GM23338 (cell line): ENCODE results near the gene CCDC91. TPM values are rescaled to one million over a fixed set of nuclear protein-coding genes. Genes with fewer than 3 reads are reported as not detected.

Experiments
- ATAC-seq: fragments of 200-7000 bp; cut with Tn5 transposase; 3 replicates; pipeline ENCODE4 v1.9.1; 2020
- DNase-seq: peaks from one replicate; pipeline ENCODE4 v3.0.0-alpha.2; 2015; ENCODE audit warnings: low spot score
- H2AFZ ChIP-seq: fragments of 200-600 bp; sonication (generic); 2 replicates; pipeline ENCODE4 v1.8.0; 2016; ENCODE audit warnings: antibody characterized with exemption, mild to moderate bottlenecking, moderate library complexity
- H3F3A ChIP-seq: fragments of 200-600 bp; sonication (generic); replicated peaks from 2 replicates; pipeline ENCODE4 v1.8.0; 2017; ENCODE audit warnings: antibody characterized with exemption, mixed run types, low read depth
- H3K27ac ChIP-seq: fragments of 200-600 bp; sonication (generic); 2 replicates; pipeline ENCODE4 v1.6.1; 2016; ENCODE audit warnings: low read depth
- H3K27me3 ChIP-seq: fragments of 200-600 bp; sonication (generic); 2 replicates; pipeline ENCODE4 v1.8.0; 2016; ENCODE audit warnings: mild to moderate bottlenecking, mixed run types, moderate library complexity; ENCODE audit not compliant: insufficient read depth
- H3K36me3 ChIP-seq: fragments of 200-600 bp; sonication (generic); 2 replicates; pipeline ENCODE4 v1.8.0; 2016; ENCODE audit warnings: mild to moderate bottlenecking; ENCODE audit not compliant: insufficient read depth
- H3K4me1 ChIP-seq: fragments of 200-600 bp; sonication (generic); 2 replicates; pipeline ENCODE4 v1.8.0; 2016; ENCODE audit warnings: mild to moderate bottlenecking, moderate library complexity; ENCODE audit not compliant: insufficient read depth
- H3K4me2 ChIP-seq: fragments of 200-600 bp; sonication (generic); 2 replicates; pipeline ENCODE4 v1.7.1; 2017; ENCODE audit warnings: mixed run types
- H3K4me3 ChIP-seq: fragments of 200-600 bp; sonication (generic); 2 replicates; pipeline ENCODE4 v1.6.1; 2016; ENCODE audit warnings: mixed run types
- H3K79me2 ChIP-seq: fragments of 200-600 bp; sonication (generic); replicated peaks from 2 replicates; pipeline ENCODE4 v1.8.0; 2017; ENCODE audit warnings: mild to moderate bottlenecking; ENCODE audit not compliant: insufficient read depth
- H3K9me2 ChIP-seq: fragments of 200-600 bp; sonication (generic); 2 replicates; pipeline ENCODE4 v1.8.0; 2017; ENCODE audit not compliant: insufficient read depth
- H4K20me1 ChIP-seq: fragments of 200-600 bp; sonication (generic); replicated peaks from 2 replicates; pipeline ENCODE4 v1.8.0; 2017; ENCODE audit warnings: mild to moderate bottlenecking; ENCODE audit not compliant: insufficient read depth
- H3K27ac Mint-ChIP-seq: 2 replicates; pipeline ENCODE4 v1.8.0; 2020; ENCODE audit warnings: inconsistent platforms, mild to moderate bottlenecking, moderate library complexity, mixed read lengths
- H3K27me3 Mint-ChIP-seq: 3 replicates; pipeline ENCODE4 v1.8.0; 2022; ENCODE audit warnings: low read depth, mild to moderate bottlenecking, moderate library complexity, mixed read lengths, inconsistent platforms; ENCODE audit not compliant: insufficient read depth, poor library complexity
- H3K36me3 Mint-ChIP-seq: 3 replicates; pipeline ENCODE4 v1.8.0; 2021; ENCODE audit warnings: low read depth, mild to moderate bottlenecking, inconsistent platforms, moderate library complexity, mixed read lengths
- H3K4me1 Mint-ChIP-seq: 3 replicates; pipeline ENCODE4 v1.8.0; 2020; ENCODE audit warnings: mild to moderate bottlenecking, inconsistent platforms, mixed read lengths
- H3K4me3 Mint-ChIP-seq: 3 replicates; pipeline ENCODE4 v1.8.0; 2021; ENCODE audit warnings: moderate library complexity, mild to moderate bottlenecking, inconsistent platforms, mixed read lengths
- H3K9me3 Mint-ChIP-seq: 3 replicates; pipeline ENCODE4 v1.8.0; 2020; ENCODE audit warnings: moderate library complexity, mild to moderate bottlenecking, inconsistent platforms, mixed read lengths
- CREB1 ChIP-seq: fragments of 250-450 bp; sonication (Bioruptor Pico); IDR thresholded peaks from 2 replicates; pipeline ENCODE4 v1.5.0; 2020; ENCODE audit warnings: low read depth, mild to moderate bottlenecking, moderate library complexity
- CTCF ChIP-seq, 2 experiments: fragments of 200-600 bp in 1 of 2; sonication (generic) in 1 of 2; conservative IDR thresholded peaks; 2 replicates each; pipeline versions ENCODE4 v1.5.1 to v1.6.1; 2016 to 2017; ENCODE audit warnings: antibody characterized with exemption in 2 of 2, low read depth in 2 of 2, mild to moderate bottlenecking in 2 of 2, moderate library complexity in 1 of 2
- ETS1 ChIP-seq: IDR thresholded peaks from 2 replicates; pipeline ENCODE4 v1.6.1; 2016; ENCODE audit warnings: antibody characterized with exemption
- EZH2 ChIP-seq: fragments of 200-600 bp; sonication (generic); IDR thresholded peaks from one replicate; pipeline ENCODE4 v1.8.0; 2017; ENCODE audit warnings: antibody characterized with exemption, mild to moderate bottlenecking, low read depth; ENCODE audit not compliant: unreplicated experiment
- EZH2phosphoT487 ChIP-seq: fragments of 200-600 bp; sonication (generic); IDR thresholded peaks from one replicate; pipeline ENCODE4 v1.8.1; 2018; ENCODE audit warnings: antibody characterized with exemption; ENCODE audit not compliant: unreplicated experiment
- JUNB ChIP-seq: IDR thresholded peaks from one replicate; pipeline ENCODE4 v1.6.1; 2016; ENCODE audit warnings: antibody characterized with exemption; ENCODE audit not compliant: unreplicated experiment
- NANOG ChIP-seq: IDR thresholded peaks from 2 replicates; pipeline ENCODE4 v1.6.1; 2016; ENCODE audit warnings: antibody characterized with exemption, borderline replicate concordance
- POLR2AphosphoS5 ChIP-seq: IDR thresholded peaks from 2 replicates; pipeline ENCODE4 v1.6.1; 2016; ENCODE audit warnings: antibody characterized with exemption, low read depth
- STAT1 ChIP-seq: IDR thresholded peaks from one replicate; pipeline ENCODE4 v1.6.1; 2016; ENCODE audit warnings: antibody characterized with exemption; ENCODE audit not compliant: unreplicated experiment
- ZNF114 ChIP-seq: fragments of 250-450 bp; sonication (Bioruptor Pico); IDR thresholded peaks from 2 replicates; pipeline ENCODE4 v1.5.0; 2020; ENCODE audit warnings: mild to moderate bottlenecking, moderate library complexity
- ZNF331 ChIP-seq: fragments of 250-450 bp; sonication (Bioruptor Pico); IDR thresholded peaks from 2 replicates; pipeline ENCODE4 v1.5.0; 2020; ENCODE audit warnings: low read depth, mild to moderate bottlenecking, moderate library complexity
- polyA plus RNA-seq: library from polyadenylated mRNA; unstranded; fragments of >200 nt; fragmentation: Nextera tagmentation; extraction: Ambion mirVana; gene quantifications from 2 replicates; pipeline ENCODE4 v1.2.1, GENCODE V29; 2016
- total RNA-seq: library from RNA; depleted of rRNA; stranded (reverse); fragments of >200 nt; shearing (Covaris generic); gene quantifications from 2 replicates; pipeline ENCODE4 v1.2.3, GENCODE V29; 2014
- TF ChIP-seq, protein P1 (sequence below): fragments of 250-450 bp; sonication (Bioruptor Pico); IDR thresholded peaks from 2 replicates; pipeline ENCODE4 v1.5.0; 2020; ENCODE audit warnings: mild to moderate bottlenecking, moderate library complexity
- TF ChIP-seq, protein P2 (sequence below): IDR thresholded peaks from one replicate; pipeline ENCODE4 v1.6.1; 2018; ENCODE audit warnings: antibody characterized with exemption; ENCODE audit not compliant: unreplicated experiment

CCDC91 gene
- total and polyA plus RNA-seq, 2 experiments from 2014 or later, result 24.7 to 48.7 TPM

- ATAC-seq, result no peak
- H3K9me3 Mint-ChIP-seq, result peaks cover 12% of the 10 kb centered on the region; the same call in 2 of the 3 replicates
- H3K27me3 ChIP-seq, result no peaks in the 10 kb centered on the region
Measured at GRCh38 chr12:28512876-28513275, 322.6 kb downstream of the CCDC91 start.

More at GRCh38 chr12:28512876-28513275, 322.6 kb downstream of the CCDC91 start:
- Histone ChIP-seq H3K79me2 (no peaks in the 10 kb centered on the region), H3K4me3 (no peak overlapping the region), H4K20me1 (no peaks in the 10 kb centered on the region), H2AFZ (no peak overlapping the region), H3K36me3 (no peaks in the 10 kb centered on the region), H3K4me2 (no peak overlapping the region), H3K9me2 (no peaks in the 10 kb centered on the region), H3K4me1 (peaks cover 7% of the 10 kb centered on the region), H3F3A (no peaks in the 10 kb centered on the region), H3K27ac (no peak overlapping the region)
- H3K4me1 Mint-ChIP-seq, result peaks cover 2% of the 10 kb centered on the region; the same call in 2 of the 3 replicates
- H3K36me3 Mint-ChIP-seq, result peaks cover 8% of the 10 kb centered on the region; the same call in 2 of the 3 replicates
- TF ChIP-seq ZNF331, result no peak
- TF ChIP-seq, protein P1, sequence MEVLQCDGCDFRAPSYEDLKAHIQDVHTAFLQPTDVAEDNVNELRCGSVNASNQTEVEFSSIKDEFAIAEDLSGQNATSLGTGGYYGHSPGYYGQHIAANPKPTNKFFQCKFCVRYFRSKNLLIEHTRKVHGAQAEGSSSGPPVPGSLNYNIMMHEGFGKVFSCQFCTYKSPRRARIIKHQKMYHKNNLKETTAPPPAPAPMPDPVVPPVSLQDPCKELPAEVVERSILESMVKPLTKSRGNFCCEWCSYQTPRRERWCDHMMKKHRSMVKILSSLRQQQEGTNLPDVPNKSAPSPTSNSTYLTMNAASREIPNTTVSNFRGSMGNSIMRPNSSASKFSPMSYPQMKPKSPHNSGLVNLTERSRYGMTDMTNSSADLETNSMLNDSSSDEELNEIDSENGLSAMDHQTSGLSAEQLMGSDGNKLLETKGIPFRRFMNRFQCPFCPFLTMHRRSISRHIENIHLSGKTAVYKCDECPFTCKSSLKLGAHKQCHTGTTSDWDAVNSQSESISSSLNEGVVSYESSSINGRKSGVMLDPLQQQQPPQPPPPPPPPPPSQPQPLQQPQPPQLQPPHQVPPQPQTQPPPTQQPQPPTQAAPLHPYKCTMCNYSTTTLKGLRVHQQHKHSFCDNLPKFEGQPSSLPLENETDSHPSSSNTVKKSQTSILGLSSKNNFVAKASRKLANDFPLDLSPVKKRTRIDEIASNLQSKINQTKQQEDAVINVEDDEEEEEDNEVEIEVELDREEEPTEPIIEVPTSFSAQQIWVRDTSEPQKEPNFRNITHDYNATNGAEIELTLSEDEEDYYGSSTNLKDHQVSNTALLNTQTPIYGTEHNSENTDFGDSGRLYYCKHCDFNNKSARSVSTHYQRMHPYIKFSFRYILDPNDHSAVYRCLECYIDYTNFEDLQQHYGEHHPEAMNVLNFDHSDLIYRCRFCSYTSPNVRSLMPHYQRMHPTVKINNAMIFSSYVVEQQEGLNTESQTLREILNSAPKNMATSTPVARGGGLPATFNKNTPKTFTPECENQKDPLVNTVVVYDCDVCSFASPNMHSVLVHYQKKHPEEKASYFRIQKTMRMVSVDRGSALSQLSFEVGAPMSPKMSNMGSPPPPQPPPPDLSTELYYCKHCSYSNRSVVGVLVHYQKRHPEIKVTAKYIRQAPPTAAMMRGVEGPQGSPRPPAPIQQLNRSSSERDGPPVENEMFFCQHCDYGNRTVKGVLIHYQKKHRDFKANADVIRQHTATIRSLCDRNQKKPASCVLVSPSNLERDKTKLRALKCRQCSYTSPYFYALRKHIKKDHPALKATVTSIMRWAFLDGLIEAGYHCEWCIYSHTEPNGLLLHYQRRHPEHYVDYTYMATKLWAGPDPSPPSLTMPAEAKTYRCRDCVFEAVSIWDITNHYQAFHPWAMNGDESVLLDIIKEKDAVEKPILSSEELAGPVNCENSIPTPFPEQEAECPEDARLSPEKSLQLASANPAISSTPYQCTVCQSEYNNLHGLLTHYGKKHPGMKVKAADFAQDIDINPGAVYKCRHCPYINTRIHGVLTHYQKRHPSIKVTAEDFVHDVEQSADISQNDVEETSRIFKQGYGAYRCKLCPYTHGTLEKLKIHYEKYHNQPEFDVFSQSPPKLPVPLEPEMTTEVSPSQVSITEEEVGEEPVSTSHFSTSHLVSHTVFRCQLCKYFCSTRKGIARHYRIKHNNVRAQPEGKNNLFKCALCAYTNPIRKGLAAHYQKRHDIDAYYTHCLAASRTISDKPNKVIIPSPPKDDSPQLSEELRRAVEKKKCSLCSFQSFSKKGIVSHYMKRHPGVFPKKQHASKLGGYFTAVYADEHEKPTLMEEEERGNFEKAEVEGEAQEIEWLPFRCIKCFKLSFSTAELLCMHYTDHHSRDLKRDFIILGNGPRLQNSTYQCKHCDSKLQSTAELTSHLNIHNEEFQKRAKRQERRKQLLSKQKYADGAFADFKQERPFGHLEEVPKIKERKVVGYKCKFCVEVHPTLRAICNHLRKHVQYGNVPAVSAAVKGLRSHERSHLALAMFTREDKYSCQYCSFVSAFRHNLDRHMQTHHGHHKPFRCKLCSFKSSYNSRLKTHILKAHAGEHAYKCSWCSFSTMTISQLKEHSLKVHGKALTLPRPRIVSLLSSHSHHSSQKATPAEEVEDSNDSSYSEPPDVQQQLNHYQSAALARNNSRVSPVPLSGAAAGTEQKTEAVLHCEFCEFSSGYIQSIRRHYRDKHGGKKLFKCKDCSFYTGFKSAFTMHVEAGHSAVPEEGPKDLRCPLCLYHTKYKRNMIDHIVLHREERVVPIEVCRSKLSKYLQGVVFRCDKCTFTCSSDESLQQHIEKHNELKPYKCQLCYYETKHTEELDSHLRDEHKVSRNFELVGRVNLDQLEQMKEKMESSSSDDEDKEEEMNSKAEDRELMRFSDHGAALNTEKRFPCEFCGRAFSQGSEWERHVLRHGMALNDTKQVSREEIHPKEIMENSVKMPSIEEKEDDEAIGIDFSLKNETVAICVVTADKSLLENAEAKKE (CRISPR knock-in tag), result no peak
- no peak for TF ChIP-seq ETS1
- no peak for TF ChIP-seq EZH2phosphoT487
- TF ChIP-seq, protein P2, sequence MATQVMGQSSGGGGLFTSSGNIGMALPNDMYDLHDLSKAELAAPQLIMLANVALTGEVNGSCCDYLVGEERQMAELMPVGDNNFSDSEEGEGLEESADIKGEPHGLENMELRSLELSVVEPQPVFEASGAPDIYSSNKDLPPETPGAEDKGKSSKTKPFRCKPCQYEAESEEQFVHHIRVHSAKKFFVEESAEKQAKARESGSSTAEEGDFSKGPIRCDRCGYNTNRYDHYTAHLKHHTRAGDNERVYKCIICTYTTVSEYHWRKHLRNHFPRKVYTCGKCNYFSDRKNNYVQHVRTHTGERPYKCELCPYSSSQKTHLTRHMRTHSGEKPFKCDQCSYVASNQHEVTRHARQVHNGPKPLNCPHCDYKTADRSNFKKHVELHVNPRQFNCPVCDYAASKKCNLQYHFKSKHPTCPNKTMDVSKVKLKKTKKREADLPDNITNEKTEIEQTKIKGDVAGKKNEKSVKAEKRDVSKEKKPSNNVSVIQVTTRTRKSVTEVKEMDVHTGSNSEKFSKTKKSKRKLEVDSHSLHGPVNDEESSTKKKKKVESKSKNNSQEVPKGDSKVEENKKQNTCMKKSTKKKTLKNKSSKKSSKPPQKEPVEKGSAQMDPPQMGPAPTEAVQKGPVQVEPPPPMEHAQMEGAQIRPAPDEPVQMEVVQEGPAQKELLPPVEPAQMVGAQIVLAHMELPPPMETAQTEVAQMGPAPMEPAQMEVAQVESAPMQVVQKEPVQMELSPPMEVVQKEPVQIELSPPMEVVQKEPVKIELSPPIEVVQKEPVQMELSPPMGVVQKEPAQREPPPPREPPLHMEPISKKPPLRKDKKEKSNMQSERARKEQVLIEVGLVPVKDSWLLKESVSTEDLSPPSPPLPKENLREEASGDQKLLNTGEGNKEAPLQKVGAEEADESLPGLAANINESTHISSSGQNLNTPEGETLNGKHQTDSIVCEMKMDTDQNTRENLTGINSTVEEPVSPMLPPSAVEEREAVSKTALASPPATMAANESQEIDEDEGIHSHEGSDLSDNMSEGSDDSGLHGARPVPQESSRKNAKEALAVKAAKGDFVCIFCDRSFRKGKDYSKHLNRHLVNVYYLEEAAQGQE, result no peak
- TF ChIP-seq CTCF (conservative IDR thresholded peaks at IDR 0.05; ENCODE audit: low read depth in 2 of 2), result no peak
- no peak for TF ChIP-seq EZH2
- no peak for TF ChIP-seq JUNB
- TF ChIP-seq NANOG, result no peak
- TF ChIP-seq POLR2AphosphoS5, result no peak
- TF ChIP-seq CREB1, result no peak
- no peak for TF ChIP-seq ZNF114 (CRISPR knock-in tag)
- no peak for TF ChIP-seq STAT1
- no peaks in the 10 kb centered on the region for H3K27me3 Mint-ChIP-seq
- no peak overlapping the region for H3K27ac Mint-ChIP-seq
- no peak overlapping the region for H3K4me3 Mint-ChIP-seq
- DNase-seq, result no peak
